ENCODE measurements around the gene LMOD1. TPM values are rescaled to one million over a fixed set of nuclear protein-coding genes. Genes with fewer than 3 reads are reported as not detected.

LMOD1 gene
- total and polyA plus RNA-seq, 2 donors (not counting 1 experiment from before 2014, with no cell fraction given) = 36.3 to 74.9 TPM

DNA sequence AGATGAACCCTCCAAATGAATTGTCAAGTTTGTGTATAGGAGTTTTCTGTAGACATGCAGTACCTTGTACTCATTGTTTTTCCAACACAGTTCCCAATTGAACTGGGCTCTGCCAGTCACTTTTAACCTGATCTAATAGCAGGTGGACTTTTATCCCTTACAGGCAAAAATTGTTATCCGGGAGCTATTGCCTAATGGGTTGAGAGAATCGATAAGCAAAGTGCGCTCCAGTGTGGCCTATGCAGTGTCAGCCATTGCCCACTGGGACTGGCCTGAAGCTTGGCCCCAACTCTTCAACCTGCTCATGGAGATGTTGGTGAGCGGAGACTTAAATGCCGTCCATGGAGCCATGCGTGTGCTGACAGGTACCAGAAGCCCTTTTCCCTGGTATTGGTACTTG, 98.1 kb downstream of the LMOD1 start:
- TF ChIP-seq CTCF (conservative IDR thresholded peaks at IDR 0.05 in 1 of 2, IDR thresholded peaks at IDR 0.05 in 1 of 2; ENCODE audit: low read depth in 1 of 2, low read length in 2 of 2) (no peak), EZH2 (IDR thresholded peaks at IDR 0.05; ENCODE audit: low read length, missing control alignments) (no peak)
- Histone ChIP-seq H2AFZ (ENCODE audit: low read length) (no peak overlapping the region), H3K27me3 (ENCODE audit: control insufficient read depth, insufficient read depth, low read length) (no peaks in the 10 kb centered on the region), H3K4me1 (ENCODE audit: control insufficient read depth, extremely low read depth, insufficient read depth, low read length) (peaks cover 14% of the 10 kb centered on the region), H3K36me3 (ENCODE audit: control insufficient read depth, insufficient read depth, low read length) (peaks cover 6% of the 10 kb centered on the region), H3K4me3 (replicated peaks in 1 of 4; ENCODE audit: control extremely low read depth in 1 of 4, insufficient read depth in 1 of 4, low read depth in 3 of 4, low read length in 4 of 4) (no peak overlapping the region), H3K9ac (ENCODE audit: insufficient read depth, low read length) (no peak overlapping the region), H4K20me1 (ENCODE audit: control insufficient read depth, extremely low read depth, insufficient read depth, low read length) (no peaks in the 10 kb centered on the region), H3K4me2 (ENCODE audit: extremely low read depth, insufficient read depth, low read length) (no peak overlapping the region), H3K27ac (ENCODE audit: insufficient read depth, low read length) (no peak overlapping the region), H3K79me2 (ENCODE audit: control insufficient read depth, insufficient read depth, low read length) (peaks cover 35% of the 10 kb centered on the region), H3K9me3 (ENCODE audit: control insufficient read depth, insufficient read depth, low read depth, low read length) (no peaks in the 10 kb centered on the region)
- DNase-seq (ENCODE audit: low read depth in 2 of 2) = no peak

DNA sequence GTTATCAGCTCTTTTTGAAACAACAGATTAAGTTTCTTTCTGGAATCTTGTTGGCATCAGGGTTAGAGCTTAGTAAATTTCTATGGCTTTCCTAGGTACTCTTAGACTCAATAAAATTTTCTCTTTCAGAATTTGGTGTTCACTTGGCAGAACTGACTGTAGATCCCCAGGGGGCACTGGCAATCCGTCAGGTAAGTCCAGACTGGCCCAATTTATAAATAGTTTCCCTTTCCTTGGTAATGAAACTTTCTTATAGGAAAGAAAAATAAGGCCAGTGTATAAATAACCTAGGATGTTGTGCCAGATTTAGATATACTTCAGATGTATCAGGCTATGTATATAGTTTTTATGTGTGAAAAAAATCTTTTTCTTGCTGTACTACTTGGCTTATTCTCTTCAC, 99.2 kb downstream of the LMOD1 start:
- Histone ChIP-seq H3K9me3 (ENCODE audit: control insufficient read depth, insufficient read depth, low read depth, low read length) (no peaks in the 10 kb centered on the region), H3K27me3 (ENCODE audit: control insufficient read depth, insufficient read depth, low read length) (no peaks in the 10 kb centered on the region), H3K4me1 (ENCODE audit: control insufficient read depth, extremely low read depth, insufficient read depth, low read length) (peaks cover 14% of the 10 kb centered on the region), H3K4me3 (replicated peaks in 1 of 4; ENCODE audit: control extremely low read depth in 1 of 4, insufficient read depth in 1 of 4, low read depth in 3 of 4, low read length in 4 of 4) (no peak overlapping the region), H3K4me2 (ENCODE audit: extremely low read depth, insufficient read depth, low read length) (no peak overlapping the region), H3K79me2 (ENCODE audit: control insufficient read depth, insufficient read depth, low read length) (peaks cover 45% of the 10 kb centered on the region), H3K36me3 (ENCODE audit: control insufficient read depth, insufficient read depth, low read length) (peaks cover 4% of the 10 kb centered on the region), H2AFZ (ENCODE audit: low read length) (no peak overlapping the region), H3K9ac (ENCODE audit: insufficient read depth, low read length) (no peak overlapping the region), H4K20me1 (ENCODE audit: control insufficient read depth, extremely low read depth, insufficient read depth, low read length) (no peaks in the 10 kb centered on the region), H3K27ac (ENCODE audit: insufficient read depth, low read length) (no peak overlapping the region)
- TF ChIP-seq CTCF (conservative IDR thresholded peaks at IDR 0.05 in 1 of 2, IDR thresholded peaks at IDR 0.05 in 1 of 2; ENCODE audit: low read depth in 1 of 2, low read length in 2 of 2) (no peak), EZH2 (IDR thresholded peaks at IDR 0.05; ENCODE audit: low read length, missing control alignments) (no peak)
- no peak for DNase-seq (ENCODE audit: low read depth in 2 of 2)

Other genes with a start within 250 kb of the LMOD1 start
- gene IPO9, start 117.4 kb downstream of the LMOD1 start, total RNA-seq = 19.0 and 28.4 TPM in 2 replicates
- gene IPO9, start 117.4 kb downstream of the LMOD1 start, polyA plus RNA-seq = 29.2 and 44.5 TPM in 2 replicates
- 15.4 and 27.1 TPM in 2 replicates for gene SHISA4, start 57.6 kb downstream of the LMOD1 start, total RNA-seq
- 19.0 and 19.2 TPM in 2 replicates for gene SHISA4, start 57.6 kb downstream of the LMOD1 start, polyA plus RNA-seq
- gene TIMM17A, start 9.0 kb upstream of the LMOD1 start, total RNA-seq = 41.9 and 47.7 TPM in 2 replicates
- 102 and 103 TPM in 2 replicates for gene TIMM17A, start 9.0 kb upstream of the LMOD1 start, polyA plus RNA-seq
- 43.7 and 77.1 TPM in 2 replicates for gene RNPEP, start 36.1 kb upstream of the LMOD1 start, total RNA-seq
- 56.9 and 63.1 TPM in 2 replicates for gene RNPEP, start 36.1 kb upstream of the LMOD1 start, polyA plus RNA-seq
- 0.17 TPM in 1 of 2 replicates, not detected in the other for gene ELF3, start 64.0 kb upstream of the LMOD1 start, total RNA-seq
- 0.06 and 0.12 TPM in 2 replicates for gene ELF3, start 64.0 kb upstream of the LMOD1 start, polyA plus RNA-seq
- gene GPR37L1, start 176.4 kb upstream of the LMOD1 start, total RNA-seq = not detected in 2 replicates
- not detected in 2 replicates for gene GPR37L1, start 176.4 kb upstream of the LMOD1 start, polyA plus RNA-seq
- gene ARL8A, start 198.2 kb upstream of the LMOD1 start, total RNA-seq = 17.5 and 18.7 TPM in 2 replicates
- 35.8 and 38.2 TPM in 2 replicates for gene ARL8A, start 198.2 kb upstream of the LMOD1 start, polyA plus RNA-seq
- not detected in 2 replicates for gene PTPN7, start 214.1 kb upstream of the LMOD1 start, total RNA-seq
- gene PTPN7, start 214.1 kb upstream of the LMOD1 start, polyA plus RNA-seq = not detected in 2 replicates
- not detected in 2 replicates for gene LGR6, start 247.3 kb upstream of the LMOD1 start, total RNA-seq
- gene LGR6, start 247.3 kb upstream of the LMOD1 start, polyA plus RNA-seq = 0.02 TPM in 1 of 2 replicates, not detected in the other

Data from fibroblast of lung (primary cell).